ENCODE measurements around the gene ADK.

Gene ADK

DNA sequence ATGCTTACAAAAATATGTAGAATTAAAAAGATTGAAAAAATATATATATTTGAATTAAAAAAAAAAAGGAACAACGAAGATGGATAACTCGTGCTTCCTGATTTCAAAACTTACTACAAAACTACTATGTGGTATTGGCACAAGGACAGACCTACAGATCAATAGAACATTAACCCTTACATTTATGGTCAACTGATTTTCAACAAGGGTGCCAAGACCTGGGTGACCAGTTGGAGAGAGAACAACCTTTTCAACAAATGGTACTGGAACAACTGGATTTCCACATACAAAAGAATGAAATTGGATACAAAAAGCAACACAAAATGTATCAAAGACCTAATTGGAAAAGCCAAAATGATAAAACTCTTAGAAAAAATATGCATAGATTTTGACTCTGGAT, 10.5 kb upstream of the ADK start:
- no peak for TF ChIP-seq TAF1 (IDR thresholded peaks at IDR 0.05; ENCODE audit: borderline replicate concordance, insufficient read depth, low read length)
- TF ChIP-seq, protein P1, sequence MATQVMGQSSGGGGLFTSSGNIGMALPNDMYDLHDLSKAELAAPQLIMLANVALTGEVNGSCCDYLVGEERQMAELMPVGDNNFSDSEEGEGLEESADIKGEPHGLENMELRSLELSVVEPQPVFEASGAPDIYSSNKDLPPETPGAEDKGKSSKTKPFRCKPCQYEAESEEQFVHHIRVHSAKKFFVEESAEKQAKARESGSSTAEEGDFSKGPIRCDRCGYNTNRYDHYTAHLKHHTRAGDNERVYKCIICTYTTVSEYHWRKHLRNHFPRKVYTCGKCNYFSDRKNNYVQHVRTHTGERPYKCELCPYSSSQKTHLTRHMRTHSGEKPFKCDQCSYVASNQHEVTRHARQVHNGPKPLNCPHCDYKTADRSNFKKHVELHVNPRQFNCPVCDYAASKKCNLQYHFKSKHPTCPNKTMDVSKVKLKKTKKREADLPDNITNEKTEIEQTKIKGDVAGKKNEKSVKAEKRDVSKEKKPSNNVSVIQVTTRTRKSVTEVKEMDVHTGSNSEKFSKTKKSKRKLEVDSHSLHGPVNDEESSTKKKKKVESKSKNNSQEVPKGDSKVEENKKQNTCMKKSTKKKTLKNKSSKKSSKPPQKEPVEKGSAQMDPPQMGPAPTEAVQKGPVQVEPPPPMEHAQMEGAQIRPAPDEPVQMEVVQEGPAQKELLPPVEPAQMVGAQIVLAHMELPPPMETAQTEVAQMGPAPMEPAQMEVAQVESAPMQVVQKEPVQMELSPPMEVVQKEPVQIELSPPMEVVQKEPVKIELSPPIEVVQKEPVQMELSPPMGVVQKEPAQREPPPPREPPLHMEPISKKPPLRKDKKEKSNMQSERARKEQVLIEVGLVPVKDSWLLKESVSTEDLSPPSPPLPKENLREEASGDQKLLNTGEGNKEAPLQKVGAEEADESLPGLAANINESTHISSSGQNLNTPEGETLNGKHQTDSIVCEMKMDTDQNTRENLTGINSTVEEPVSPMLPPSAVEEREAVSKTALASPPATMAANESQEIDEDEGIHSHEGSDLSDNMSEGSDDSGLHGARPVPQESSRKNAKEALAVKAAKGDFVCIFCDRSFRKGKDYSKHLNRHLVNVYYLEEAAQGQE (IDR thresholded peaks at IDR 0.05; ENCODE audit: insufficient read depth in 1 of 2, low read depth in 2 of 2, low read length in 2 of 2), result no peak

GRCh38 chr10:74145133-74145532, 5.9 kb upstream of the ADK start:
- TF ChIP-seq POLR2AphosphoS5 (IDR thresholded peaks at IDR 0.05; ENCODE audit: low read depth, low read length), result no peak
- no peak for TF ChIP-seq SIN3A (IDR thresholded peaks at IDR 0.05; ENCODE audit: borderline replicate concordance, insufficient read depth, low read length)
- TF ChIP-seq, protein P1 (IDR thresholded peaks at IDR 0.05; ENCODE audit: insufficient read depth in 1 of 2, low read depth in 2 of 2, low read length in 2 of 2), result no peak
- TF ChIP-seq TAF1 (IDR thresholded peaks at IDR 0.05; ENCODE audit: borderline replicate concordance, insufficient read depth, low read length), result no peak
- no peak for TF ChIP-seq FOXP2 (optimal IDR thresholded peaks at IDR 0.05; ENCODE audit: borderline replicate concordance, extremely low read depth, extremely low read length, insufficient read depth)

DNA sequence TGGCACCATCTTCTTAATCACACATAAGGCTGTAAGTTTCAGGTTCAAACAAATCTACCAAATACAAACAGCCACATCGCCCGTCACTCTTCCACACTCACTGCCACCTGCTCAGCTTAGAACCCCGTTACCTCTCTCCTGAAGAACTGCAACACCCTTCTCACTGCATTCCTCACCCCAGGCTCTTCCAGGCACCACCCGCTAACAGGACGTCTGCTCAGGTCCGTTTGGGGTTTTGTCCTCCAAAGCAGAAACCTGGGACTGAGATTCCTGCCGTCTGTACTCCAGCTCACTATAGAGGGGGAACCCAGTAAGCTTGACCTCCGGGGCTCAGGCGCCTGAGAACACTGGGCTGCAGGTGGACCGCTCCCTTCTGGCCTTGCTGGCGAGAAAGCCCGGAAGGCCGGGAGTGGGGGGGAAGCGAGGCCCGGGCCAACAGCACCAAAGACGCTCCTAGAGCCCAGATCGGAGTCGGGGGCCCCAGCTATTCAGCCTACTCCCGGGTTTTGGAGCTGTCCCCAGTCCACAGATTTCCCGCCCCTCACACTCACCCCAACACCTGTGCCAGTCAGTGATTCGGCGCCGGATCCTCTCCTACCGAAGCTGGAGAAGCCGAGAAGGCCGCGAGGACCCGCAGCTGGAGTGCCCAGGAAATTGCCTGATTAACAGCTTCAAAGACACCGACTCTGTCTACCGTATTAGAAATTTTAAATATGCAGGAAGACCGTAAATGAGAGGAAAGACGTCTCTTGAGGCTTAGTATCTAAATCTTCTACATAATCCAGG, 624 bp upstream of the ADK start, which contains the start of gene AP3M1:
TSS of gene AP3M1 (minus strand) at position 625 of the 786 bp plus-strand sequence. CDS start 12,449 bp downstream, outside the sequence.
- TF ChIP-seq FOXP2 (optimal IDR thresholded peaks at IDR 0.05; ENCODE audit: borderline replicate concordance, extremely low read depth, extremely low read length, insufficient read depth), result no peak
- TF ChIP-seq, protein P1 (IDR thresholded peaks at IDR 0.05; ENCODE audit: insufficient read depth in 1 of 2, low read depth in 2 of 2, low read length in 2 of 2), result 0 out of 4 replicates have a peak, but pooled peaks of 1 of the 2 experiments have one; percentile 24
- TF ChIP-seq POLR2AphosphoS5 (IDR thresholded peaks at IDR 0.05; ENCODE audit: low read depth, low read length), result no peak
- peak; percentile 19; the same call in 1 of the 2 replicates for TF ChIP-seq TAF1 (IDR thresholded peaks at IDR 0.05; ENCODE audit: borderline replicate concordance, insufficient read depth, low read length)
- TF ChIP-seq SIN3A (IDR thresholded peaks at IDR 0.05; ENCODE audit: borderline replicate concordance, insufficient read depth, low read length), result peak; percentile 32; the same call in 1 of the 2 replicates

DNA sequence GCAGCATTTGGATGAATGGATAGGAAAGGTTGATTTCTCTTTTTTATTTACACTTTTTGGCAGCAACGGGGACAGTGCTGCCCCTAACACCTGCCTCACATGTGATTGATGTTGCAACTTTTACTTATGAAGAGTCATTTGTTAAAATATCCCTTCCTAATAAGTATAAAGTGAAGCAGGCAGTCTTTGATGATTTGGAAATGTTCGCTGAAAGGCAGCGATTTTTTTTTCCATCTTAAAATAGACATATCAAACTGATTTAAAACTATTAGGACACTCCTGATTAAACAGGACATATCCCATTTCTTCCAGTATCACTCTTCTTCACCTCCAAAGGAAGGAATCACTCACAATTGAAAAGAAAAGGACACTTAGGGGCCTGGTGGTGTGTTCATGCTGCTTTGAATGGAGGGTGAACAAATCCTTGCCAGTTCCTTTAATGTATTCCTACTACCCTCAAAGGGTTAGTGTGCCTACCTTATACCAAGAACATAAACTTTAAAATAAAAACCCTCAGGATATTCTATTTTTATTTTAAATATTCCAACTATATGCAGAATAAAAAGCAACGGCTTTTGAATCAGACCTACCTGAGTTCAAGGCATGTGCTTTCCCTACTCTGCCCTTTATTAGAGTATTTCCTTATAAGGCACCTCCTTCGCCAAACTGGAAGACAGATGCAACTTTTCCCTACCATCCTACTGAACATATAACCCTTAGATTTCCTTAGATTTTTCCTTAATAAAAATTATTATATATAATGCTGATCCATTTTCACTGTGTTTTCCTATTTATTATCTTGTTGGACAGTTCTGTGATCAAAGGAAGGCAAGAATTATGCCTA, 1.1 kb downstream of the ADK start:
- TF ChIP-seq POLR2AphosphoS5 (IDR thresholded peaks at IDR 0.05; ENCODE audit: low read depth, low read length), result no peak
- no peak for TF ChIP-seq FOXP2 (optimal IDR thresholded peaks at IDR 0.05; ENCODE audit: borderline replicate concordance, extremely low read depth, extremely low read length, insufficient read depth)
- TF ChIP-seq, protein P1 (IDR thresholded peaks at IDR 0.05; ENCODE audit: insufficient read depth in 1 of 2, low read depth in 2 of 2, low read length in 2 of 2), result no peak
- TF ChIP-seq SIN3A (IDR thresholded peaks at IDR 0.05; ENCODE audit: borderline replicate concordance, insufficient read depth, low read length), result no peak
- TF ChIP-seq TAF1 (IDR thresholded peaks at IDR 0.05; ENCODE audit: borderline replicate concordance, insufficient read depth, low read length), result no peak
